A172 (cell line): ENCODE data around the gene PCSK6. TPM values are rescaled to one million over a fixed set of nuclear protein-coding genes. Genes with fewer than 3 reads are reported as not detected.

Experiments used
- total RNA-seq: library from RNA; depleted of rRNA; stranded (reverse); fragments of >200 nt; shearing (Covaris generic); gene quantifications from 2 replicates; pipeline ENCODE4 v1.2.3, GENCODE V29; 2014; rRNA removed

Gene PCSK6
- total RNA-seq, 1 experiment from 2014 or later, result 10.0 TPM

Other genes with a start within 250 kb of the PCSK6 start
- 21.9 and 22.4 TPM in 2 replicates for gene CHSY1, start 237.7 kb downstream of the PCSK6 start, total RNA-seq
- 61.8 and 83.1 TPM in 2 replicates for gene SELENOS, start 212.2 kb downstream of the PCSK6 start, total RNA-seq
- 51.2 and 62.6 TPM in 2 replicates for gene SNRPA1, start 194.5 kb downstream of the PCSK6 start, total RNA-seq
- 35.5 and 47.1 TPM in 2 replicates for gene TM2D3, start 162.7 kb upstream of the PCSK6 start, total RNA-seq
- 3.0 and 3.2 TPM in 2 replicates for gene TARS3, start 234.8 kb upstream of the PCSK6 start, total RNA-seq